ENCODE measurements around the gene SPHK1. TPM values are rescaled to one million over a fixed set of nuclear protein-coding genes. Genes with fewer than 3 reads are reported as not detected.
A peak's percentile ranks its signal among the peaks of the same experiment; 100 is the strongest.

Gene SPHK1
- total RNA-seq, 1 experiment from 2014 or later, result 18.2 TPM

DNA sequence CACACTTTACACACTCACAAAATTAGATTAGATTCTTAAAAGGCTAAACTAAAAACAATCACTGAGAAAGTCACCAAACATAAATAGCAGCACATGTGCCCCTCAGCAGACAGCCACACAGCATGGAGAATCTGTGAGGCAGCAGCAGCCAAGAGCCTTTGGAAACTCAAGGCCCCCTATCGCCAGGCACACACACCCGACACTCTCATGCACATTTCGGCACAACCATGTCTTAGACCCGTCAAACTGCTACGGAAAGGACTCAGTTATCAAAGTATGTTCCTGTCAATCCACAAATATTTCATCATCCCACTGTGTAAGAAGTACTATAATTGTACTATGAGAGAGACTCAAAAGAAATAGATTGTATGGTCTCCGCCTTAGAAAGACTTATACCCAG, 47.6 kb downstream of the SPHK1 start:
- Histone ChIP-seq H3K27me3 (ENCODE audit: control insufficient read depth, insufficient read depth, low read length) (no peaks in the 10 kb centered on the region), H3K27ac (ENCODE audit: low read length) (no peak overlapping the region), H3K36me3 (ENCODE audit: control insufficient read depth, insufficient read depth, low read length) (no peaks in the 10 kb centered on the region), H3K9me3 (ENCODE audit: control insufficient read depth, insufficient read depth, low read depth, low read length) (no peaks in the 10 kb centered on the region), H3K4me3 (ENCODE audit: low read depth in 2 of 2, low read length in 2 of 2) (no peak overlapping the region), H3K4me1 (ENCODE audit: control insufficient read depth, insufficient read depth, low read length) (0 out of 2 replicates have a peak, but pooled peaks cover 2% of the 10 kb centered on the region)
- no peak for ATAC-seq
- CTCF ChIA-PET, result no interaction called here
- no TSS peak for BruUV-seq (replicated peaks)
- POLR2A ChIA-PET, result no interaction called here
- intact Hi-C loops (cut with micrococcal nuclease; ENCODE audit: unreplicated experiment) (no loop called here), in situ Hi-C loops (cut with HindIII; ENCODE audit: low pct_unique_long_range_greater_than_20kb, low sequenced_read_pairs) (no loop called here)
- DNase-seq (ENCODE audit: low read depth, low spot score), result no peak
- TF ChIP-seq SIN3A (IDR thresholded peaks at IDR 0.05; ENCODE audit: borderline replicate concordance, insufficient read depth, low read depth, low read length), result no peak
- TF ChIP-seq POLR2AphosphoS5 (IDR thresholded peaks at IDR 0.05; ENCODE audit: low read depth, low read length), result no peak
- no peak for TF ChIP-seq TCF7L2 (IDR thresholded peaks at IDR 0.05; ENCODE audit: low read depth, low read length)
- TF ChIP-seq, protein P1, sequence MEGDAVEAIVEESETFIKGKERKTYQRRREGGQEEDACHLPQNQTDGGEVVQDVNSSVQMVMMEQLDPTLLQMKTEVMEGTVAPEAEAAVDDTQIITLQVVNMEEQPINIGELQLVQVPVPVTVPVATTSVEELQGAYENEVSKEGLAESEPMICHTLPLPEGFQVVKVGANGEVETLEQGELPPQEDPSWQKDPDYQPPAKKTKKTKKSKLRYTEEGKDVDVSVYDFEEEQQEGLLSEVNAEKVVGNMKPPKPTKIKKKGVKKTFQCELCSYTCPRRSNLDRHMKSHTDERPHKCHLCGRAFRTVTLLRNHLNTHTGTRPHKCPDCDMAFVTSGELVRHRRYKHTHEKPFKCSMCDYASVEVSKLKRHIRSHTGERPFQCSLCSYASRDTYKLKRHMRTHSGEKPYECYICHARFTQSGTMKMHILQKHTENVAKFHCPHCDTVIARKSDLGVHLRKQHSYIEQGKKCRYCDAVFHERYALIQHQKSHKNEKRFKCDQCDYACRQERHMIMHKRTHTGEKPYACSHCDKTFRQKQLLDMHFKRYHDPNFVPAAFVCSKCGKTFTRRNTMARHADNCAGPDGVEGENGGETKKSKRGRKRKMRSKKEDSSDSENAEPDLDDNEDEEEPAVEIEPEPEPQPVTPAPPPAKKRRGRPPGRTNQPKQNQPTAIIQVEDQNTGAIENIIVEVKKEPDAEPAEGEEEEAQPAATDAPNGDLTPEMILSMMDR (IDR thresholded peaks at IDR 0.05), result no peak
- TF ChIP-seq, protein P2, sequence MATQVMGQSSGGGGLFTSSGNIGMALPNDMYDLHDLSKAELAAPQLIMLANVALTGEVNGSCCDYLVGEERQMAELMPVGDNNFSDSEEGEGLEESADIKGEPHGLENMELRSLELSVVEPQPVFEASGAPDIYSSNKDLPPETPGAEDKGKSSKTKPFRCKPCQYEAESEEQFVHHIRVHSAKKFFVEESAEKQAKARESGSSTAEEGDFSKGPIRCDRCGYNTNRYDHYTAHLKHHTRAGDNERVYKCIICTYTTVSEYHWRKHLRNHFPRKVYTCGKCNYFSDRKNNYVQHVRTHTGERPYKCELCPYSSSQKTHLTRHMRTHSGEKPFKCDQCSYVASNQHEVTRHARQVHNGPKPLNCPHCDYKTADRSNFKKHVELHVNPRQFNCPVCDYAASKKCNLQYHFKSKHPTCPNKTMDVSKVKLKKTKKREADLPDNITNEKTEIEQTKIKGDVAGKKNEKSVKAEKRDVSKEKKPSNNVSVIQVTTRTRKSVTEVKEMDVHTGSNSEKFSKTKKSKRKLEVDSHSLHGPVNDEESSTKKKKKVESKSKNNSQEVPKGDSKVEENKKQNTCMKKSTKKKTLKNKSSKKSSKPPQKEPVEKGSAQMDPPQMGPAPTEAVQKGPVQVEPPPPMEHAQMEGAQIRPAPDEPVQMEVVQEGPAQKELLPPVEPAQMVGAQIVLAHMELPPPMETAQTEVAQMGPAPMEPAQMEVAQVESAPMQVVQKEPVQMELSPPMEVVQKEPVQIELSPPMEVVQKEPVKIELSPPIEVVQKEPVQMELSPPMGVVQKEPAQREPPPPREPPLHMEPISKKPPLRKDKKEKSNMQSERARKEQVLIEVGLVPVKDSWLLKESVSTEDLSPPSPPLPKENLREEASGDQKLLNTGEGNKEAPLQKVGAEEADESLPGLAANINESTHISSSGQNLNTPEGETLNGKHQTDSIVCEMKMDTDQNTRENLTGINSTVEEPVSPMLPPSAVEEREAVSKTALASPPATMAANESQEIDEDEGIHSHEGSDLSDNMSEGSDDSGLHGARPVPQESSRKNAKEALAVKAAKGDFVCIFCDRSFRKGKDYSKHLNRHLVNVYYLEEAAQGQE (IDR thresholded peaks at IDR 0.05; ENCODE audit: insufficient read depth in 1 of 2, low read depth in 2 of 2, low read length in 1 of 2), result no peak

DNA sequence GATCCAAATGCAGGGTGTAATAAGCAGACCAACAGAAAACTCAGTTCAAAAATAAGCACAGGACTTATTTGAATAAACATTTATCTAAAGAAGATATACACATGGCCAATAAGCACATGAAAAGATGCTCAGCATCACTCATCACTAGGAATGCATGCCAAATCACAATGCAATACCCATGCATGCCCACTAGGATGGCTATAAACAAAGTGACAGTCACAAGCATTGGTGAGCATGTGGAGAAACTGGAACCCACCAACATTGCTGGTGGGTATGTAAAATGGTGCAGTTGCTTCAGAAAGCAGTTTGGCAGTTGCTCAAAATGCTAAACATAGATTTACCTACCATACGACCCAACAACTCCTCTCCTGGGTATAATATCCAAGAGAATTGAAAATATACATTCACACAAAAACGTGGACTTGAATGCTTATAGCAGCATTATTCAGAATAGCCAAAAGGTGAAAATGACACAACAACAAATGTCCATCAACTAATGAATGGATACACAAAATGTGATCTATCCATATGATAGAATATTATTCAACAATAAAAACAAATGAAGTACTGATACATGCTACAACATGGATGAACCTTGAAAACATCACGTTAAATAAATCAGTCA, 48.4 kb downstream of the SPHK1 start:
- TF ChIP-seq, protein P2 (IDR thresholded peaks at IDR 0.05; ENCODE audit: insufficient read depth in 1 of 2, low read depth in 2 of 2, low read length in 1 of 2), result no peak
- TF ChIP-seq POLR2AphosphoS5 (IDR thresholded peaks at IDR 0.05; ENCODE audit: low read depth, low read length) (no peak), TCF7L2 (IDR thresholded peaks at IDR 0.05; ENCODE audit: low read depth, low read length) (no peak), SIN3A (IDR thresholded peaks at IDR 0.05; ENCODE audit: borderline replicate concordance, insufficient read depth, low read depth, low read length) (no peak)
- TF ChIP-seq, protein P1 (IDR thresholded peaks at IDR 0.05), result no peak; the same call in 1 of the 2 replicates
- intact Hi-C loops (cut with micrococcal nuclease; ENCODE audit: unreplicated experiment), result no loop called here
- Histone ChIP-seq H3K4me1 (ENCODE audit: control insufficient read depth, insufficient read depth, low read length) (peaks cover 6% of the 10 kb centered on the region), H3K36me3 (ENCODE audit: control insufficient read depth, insufficient read depth, low read length) (no peaks in the 10 kb centered on the region), H3K4me3 (ENCODE audit: low read depth in 2 of 2, low read length in 2 of 2) (no peak overlapping the region), H3K9me3 (ENCODE audit: control insufficient read depth, insufficient read depth, low read depth, low read length) (no peaks in the 10 kb centered on the region), H3K27ac (ENCODE audit: low read length) (no peak overlapping the region), H3K27me3 (ENCODE audit: control insufficient read depth, insufficient read depth, low read length) (no peaks in the 10 kb centered on the region)
- ATAC-seq (peak; percentile 69; the same call in 1 of the 2 replicates), DNase-seq (ENCODE audit: low read depth, low spot score) (no peak)
- no TSS peak for BruUV-seq (replicated peaks)
- in situ Hi-C loops (cut with HindIII; ENCODE audit: low pct_unique_long_range_greater_than_20kb, low sequenced_read_pairs), result no loop called here
- ChIA-PET POLR2A (no interaction called here), CTCF (no interaction called here)

Measured in Panc1 (cell line).